ENCODE data around the gene PHACTR1. TPM values are rescaled to one million over a fixed set of nuclear protein-coding genes. Genes with fewer than 3 reads are reported as not detected.

PHACTR1 gene
- total RNA-seq, 1 donor from 2014 or later: 2.2 TPM

DNA sequence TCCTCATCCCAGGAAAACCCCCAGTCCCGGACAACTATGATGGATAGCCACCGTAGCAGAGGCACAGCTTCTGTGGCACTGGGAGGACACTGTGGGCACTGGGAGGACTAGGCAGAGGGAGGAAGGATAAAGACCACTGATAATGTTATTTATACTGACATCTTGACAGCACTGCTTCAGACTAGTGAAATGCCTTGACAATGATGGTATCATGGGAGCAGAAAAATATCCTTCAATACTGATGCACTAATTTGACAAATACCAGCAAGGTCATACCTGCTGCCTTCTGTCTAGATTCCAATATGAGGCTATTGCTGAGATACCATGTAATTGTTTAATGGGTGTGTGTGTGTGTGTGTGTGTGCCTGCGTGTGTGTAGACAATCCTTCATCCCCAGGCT lies 148.6 kb downstream of the PHACTR1 start:
- no peak for DNase-seq (ENCODE audit: low read depth)
- TF ChIP-seq, protein P1, sequence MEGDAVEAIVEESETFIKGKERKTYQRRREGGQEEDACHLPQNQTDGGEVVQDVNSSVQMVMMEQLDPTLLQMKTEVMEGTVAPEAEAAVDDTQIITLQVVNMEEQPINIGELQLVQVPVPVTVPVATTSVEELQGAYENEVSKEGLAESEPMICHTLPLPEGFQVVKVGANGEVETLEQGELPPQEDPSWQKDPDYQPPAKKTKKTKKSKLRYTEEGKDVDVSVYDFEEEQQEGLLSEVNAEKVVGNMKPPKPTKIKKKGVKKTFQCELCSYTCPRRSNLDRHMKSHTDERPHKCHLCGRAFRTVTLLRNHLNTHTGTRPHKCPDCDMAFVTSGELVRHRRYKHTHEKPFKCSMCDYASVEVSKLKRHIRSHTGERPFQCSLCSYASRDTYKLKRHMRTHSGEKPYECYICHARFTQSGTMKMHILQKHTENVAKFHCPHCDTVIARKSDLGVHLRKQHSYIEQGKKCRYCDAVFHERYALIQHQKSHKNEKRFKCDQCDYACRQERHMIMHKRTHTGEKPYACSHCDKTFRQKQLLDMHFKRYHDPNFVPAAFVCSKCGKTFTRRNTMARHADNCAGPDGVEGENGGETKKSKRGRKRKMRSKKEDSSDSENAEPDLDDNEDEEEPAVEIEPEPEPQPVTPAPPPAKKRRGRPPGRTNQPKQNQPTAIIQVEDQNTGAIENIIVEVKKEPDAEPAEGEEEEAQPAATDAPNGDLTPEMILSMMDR (IDR thresholded peaks at IDR 0.05; ENCODE audit: insufficient read depth, low read length, poor library complexity, severe bottlenecking): no peak
- H3K36me3 ChIP-seq (ENCODE audit: control insufficient read depth, insufficient read depth, low read length): no peaks in the 10 kb centered on the region
- no peak overlapping the region for H3K4me3 ChIP-seq (ENCODE audit: low read depth, low read length)
- peaks cover 2% of the 10 kb centered on the region for H3K27me3 ChIP-seq (ENCODE audit: control insufficient read depth, insufficient read depth, low read length)

DNA sequence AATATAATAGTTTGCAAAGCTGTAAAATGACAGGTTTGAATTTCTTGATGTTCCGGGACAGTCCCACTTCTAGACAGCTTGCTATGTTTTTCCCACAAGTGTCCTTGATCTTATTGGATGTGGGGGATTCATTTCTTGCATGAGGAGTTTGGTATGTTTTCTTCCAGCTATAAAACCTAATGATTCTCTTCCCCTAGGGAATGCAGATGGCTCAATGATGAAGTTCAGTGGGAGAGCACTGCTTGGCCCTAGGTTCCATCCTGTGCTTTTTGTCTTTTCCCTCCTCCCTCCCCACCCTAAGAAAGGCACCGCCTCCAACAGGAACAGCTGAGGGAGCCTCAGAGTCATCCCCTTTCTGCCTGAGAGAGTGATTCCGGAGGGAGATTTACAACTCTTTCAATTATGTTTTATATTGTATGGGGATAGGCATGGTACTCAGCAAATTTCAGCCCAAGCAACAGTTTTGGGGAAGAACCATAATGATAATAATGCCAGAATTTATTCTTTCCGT lies 149.2 kb downstream of the PHACTR1 start:
- H3K27me3 ChIP-seq (ENCODE audit: control insufficient read depth, insufficient read depth, low read length): peaks cover 2% of the 10 kb centered on the region
- no peak for DNase-seq (ENCODE audit: low read depth)

DNA sequence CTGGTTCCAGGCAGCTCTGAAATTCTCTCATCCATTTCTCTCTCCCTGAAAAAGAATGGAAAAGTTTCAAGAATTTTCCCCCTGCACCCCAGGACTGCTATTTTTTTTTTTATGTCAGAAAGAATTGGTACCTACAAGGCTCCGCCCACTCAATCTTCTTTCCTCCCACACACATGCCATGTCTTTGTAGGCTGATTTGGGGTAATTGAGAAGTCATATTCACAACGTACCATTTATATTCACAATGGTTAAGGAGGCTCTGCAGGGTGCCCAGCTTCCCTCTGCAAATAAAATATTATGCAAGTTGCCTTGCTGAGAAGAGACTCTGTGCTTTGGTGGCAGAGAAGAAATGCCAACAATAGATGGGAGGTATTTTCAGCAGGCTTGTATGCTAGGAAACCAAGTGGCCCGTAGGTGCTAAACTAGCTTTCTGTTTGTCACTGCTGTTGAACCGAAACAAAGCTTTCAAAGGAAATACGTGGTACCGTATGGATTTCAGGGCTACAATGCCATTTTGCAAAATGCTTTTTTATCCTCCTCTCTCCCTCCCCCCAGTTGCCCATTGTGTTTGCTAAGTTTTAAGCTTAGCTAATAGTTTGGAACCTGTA lies 150.0 kb downstream of the PHACTR1 start:
- Histone ChIP-seq H3K36me3 (ENCODE audit: control insufficient read depth, insufficient read depth, low read length) (no peaks in the 10 kb centered on the region), H3K4me3 (ENCODE audit: low read depth, low read length) (no peak overlapping the region), H3K27me3 (ENCODE audit: control insufficient read depth, insufficient read depth, low read length) (peaks cover 2% of the 10 kb centered on the region)
- TF ChIP-seq, protein P1 (IDR thresholded peaks at IDR 0.05; ENCODE audit: insufficient read depth, low read length, poor library complexity, severe bottlenecking): no peak
- DNase-seq (ENCODE audit: low read depth): no peak

More for the DNA sequence above, 149.2 kb downstream of the PHACTR1 start:
- TF ChIP-seq, protein P1 (IDR thresholded peaks at IDR 0.05; ENCODE audit: insufficient read depth, low read length, poor library complexity, severe bottlenecking): no peak
- H3K36me3 ChIP-seq (ENCODE audit: control insufficient read depth, insufficient read depth, low read length): no peaks in the 10 kb centered on the region
- no peak overlapping the region for H3K4me3 ChIP-seq (ENCODE audit: low read depth, low read length)

DNA sequence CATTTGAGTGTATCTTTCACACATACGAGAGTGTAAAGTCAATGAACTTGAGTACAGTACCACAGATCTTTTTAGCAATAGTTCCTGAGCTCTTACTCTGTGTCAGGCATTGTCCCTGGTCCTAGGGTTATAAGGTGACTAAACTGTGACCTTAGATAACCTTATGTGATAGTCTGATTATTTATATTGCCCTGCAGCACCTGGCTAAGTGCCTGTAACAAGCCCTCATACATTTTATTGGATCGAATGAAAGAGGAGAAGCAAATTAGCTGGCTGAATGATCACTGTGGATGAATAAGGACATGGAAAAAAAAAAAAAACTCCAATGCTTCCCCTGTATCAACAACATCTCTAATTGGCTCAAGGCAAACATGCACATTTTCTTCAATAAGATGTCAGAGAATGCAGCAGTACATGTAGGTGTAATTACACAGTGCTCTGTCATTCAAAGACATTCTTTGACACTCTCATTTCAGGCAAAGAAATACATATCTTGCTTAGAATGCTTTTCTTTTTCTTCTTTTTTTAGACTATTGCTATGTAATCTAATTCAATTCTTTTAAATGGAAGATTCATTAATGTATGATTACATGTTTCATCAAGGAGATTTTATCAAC lies 153.4 kb downstream of the PHACTR1 start:
- Histone ChIP-seq H3K27me3 (ENCODE audit: control insufficient read depth, insufficient read depth, low read length) (no peaks in the 10 kb centered on the region), H3K4me3 (ENCODE audit: low read depth, low read length) (no peak overlapping the region), H3K36me3 (ENCODE audit: control insufficient read depth, insufficient read depth, low read length) (no peaks in the 10 kb centered on the region)
- TF ChIP-seq, protein P1 (IDR thresholded peaks at IDR 0.05; ENCODE audit: insufficient read depth, low read length, poor library complexity, severe bottlenecking): no peak
- DNase-seq (ENCODE audit: low read depth): no peak

DNA sequence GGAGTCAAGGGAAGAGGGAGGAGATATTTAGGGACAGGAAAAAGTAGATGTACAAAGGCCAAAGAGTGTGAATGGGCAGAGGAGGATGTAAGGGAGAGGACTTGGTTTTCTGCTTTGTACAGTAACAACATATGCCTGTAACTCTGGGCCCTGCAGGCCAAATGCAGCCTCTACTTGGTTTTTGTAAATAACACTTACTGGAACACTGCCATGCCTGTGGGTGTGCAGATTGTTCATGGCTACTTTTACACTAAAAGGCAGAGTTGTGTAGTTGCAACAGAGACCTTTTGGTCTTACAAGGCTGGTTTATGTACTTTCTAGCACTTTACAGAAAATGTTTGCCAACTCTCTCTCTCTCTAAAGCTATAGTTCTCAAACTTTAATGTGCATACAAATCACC lies 157.1 kb downstream of the PHACTR1 start:
- no peak for DNase-seq (ENCODE audit: low read depth)
- no peaks in the 10 kb centered on the region for H3K27me3 ChIP-seq (ENCODE audit: control insufficient read depth, insufficient read depth, low read length)
- H3K4me3 ChIP-seq (ENCODE audit: low read depth, low read length): no peak overlapping the region
- H3K36me3 ChIP-seq (ENCODE audit: control insufficient read depth, insufficient read depth, low read length): no peaks in the 10 kb centered on the region
- TF ChIP-seq, protein P1 (IDR thresholded peaks at IDR 0.05; ENCODE audit: insufficient read depth, low read length, poor library complexity, severe bottlenecking): no peak
